SIG-M5 (cell line): ENCODE results near the gene SLIT1.

Experiments
- DNase-seq: peaks from one replicate; lab custom pipeline; 2025; lab: John Stamatoyannopoulos, UW

Gene SLIT1

DNA sequence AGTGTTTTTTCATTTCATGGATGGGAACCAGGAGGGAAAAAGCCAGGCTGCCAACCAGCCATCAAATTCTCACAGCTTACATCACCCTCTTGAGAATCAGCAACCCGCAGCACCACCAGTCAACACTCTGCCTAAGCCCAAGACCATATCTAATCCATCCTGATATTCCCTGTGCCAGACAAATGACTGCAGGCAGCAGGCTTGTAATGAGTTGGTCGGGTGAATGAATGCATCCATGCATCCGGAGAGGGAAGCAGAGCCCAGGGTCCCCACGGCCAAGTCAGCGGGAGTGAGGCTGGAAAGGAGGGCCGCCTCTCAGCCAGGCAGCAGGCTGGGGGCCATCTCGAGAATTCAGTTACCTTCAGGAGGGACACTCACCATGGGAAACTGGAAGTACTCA, 46.9 kb downstream of the SLIT1 start:
- no peak for DNase-seq

DNA sequence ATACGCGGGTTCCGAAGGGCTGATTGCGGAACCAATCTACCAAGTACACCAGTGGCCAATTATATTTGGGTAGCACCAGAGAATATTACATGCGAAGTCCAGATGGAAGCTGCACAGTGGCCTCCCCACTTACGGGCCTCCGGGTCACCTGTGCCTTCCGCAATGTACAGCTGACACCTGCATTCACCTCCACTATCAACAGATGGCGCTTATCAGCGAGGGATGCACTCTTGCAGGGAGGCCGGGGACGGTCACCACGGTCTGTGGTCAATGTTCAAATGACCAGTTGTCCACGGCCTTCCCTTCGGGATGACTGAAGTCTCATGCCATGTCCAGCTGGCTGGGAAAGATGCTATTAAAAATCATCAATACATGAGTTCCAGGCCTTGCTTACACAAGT, 47.6 kb downstream of the SLIT1 start:
- no peak for DNase-seq

- DNase-seq: no peak
Measured at GRCh38 chr10:97136756-97137155, 49.0 kb downstream of the SLIT1 start.

GRCh38 chr10:97135464-97135863, 50.3 kb downstream of the SLIT1 start:
- DNase-seq: no peak

GRCh38 chr10:97134983-97135382, 50.8 kb downstream of the SLIT1 start:
- DNase-seq: no peak

DNA sequence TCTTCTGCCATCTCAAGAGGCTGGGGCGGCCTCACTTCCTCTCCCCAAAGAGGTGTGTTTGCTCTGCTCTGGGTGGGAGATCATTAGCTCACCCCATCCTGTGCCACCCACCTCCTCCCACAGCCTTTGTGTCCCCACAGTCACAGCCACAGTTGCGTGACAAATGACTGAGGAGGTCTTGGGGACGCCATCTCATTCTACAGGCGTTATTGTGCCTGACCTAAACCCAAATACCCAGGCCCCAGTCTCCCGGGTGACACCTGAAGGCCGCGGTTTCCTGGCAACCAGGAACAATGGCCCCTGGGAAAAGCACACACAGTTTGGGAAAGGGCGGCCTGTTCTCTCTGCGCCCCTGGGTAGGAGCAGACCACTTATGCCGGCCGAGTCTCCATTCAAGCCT, 51.6 kb downstream of the SLIT1 start:
- DNase-seq: no peak

GRCh38 chr10:97132273-97132672, 53.5 kb downstream of the SLIT1 start:
- no peak for DNase-seq

DNA sequence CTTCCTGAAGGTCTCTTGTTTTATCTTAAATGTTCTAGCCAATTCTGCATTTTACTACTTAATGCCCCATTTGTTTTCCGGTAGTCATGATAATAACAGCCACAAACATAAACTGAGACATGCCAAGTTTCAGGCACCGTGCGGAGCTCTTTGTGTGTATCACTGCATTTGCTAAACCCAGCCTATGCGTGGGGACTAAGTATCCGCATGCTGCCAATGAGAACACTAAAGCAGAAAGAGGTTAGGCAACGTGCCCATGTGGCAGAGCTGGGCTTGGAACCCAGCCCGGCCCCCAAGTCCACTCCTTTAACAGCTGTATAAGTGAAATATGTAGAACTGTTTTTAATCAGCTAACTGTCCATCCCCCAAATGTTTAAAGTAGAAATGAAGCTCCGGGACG, 54.1 kb downstream of the SLIT1 start:
- no peak for DNase-seq

DNA sequence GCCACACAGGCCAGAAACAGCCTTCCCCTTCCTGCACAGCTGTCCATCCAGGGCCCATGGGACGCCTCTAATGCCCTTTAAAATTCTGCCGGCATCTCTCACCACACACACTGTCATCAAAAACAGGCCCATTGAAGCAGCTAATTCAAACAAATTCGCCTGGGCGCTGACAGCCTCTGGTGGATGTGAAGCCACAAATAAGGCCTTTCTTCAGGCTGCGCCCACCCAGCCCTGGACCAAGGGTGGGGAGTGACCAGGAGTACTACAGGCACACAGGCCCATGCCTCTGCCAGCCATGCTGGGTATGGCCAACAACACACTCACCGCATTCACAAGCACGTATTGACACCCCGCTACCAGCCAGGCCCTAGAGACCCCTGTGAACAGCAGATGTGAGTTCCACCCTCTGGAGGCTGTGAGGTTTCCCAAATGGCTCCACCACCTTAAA, 54.6 kb downstream of the SLIT1 start:
- no peak for DNase-seq

- no peak for DNase-seq
Measured at GRCh38 chr10:97129666-97130065, 56.1 kb downstream of the SLIT1 start.

DNA sequence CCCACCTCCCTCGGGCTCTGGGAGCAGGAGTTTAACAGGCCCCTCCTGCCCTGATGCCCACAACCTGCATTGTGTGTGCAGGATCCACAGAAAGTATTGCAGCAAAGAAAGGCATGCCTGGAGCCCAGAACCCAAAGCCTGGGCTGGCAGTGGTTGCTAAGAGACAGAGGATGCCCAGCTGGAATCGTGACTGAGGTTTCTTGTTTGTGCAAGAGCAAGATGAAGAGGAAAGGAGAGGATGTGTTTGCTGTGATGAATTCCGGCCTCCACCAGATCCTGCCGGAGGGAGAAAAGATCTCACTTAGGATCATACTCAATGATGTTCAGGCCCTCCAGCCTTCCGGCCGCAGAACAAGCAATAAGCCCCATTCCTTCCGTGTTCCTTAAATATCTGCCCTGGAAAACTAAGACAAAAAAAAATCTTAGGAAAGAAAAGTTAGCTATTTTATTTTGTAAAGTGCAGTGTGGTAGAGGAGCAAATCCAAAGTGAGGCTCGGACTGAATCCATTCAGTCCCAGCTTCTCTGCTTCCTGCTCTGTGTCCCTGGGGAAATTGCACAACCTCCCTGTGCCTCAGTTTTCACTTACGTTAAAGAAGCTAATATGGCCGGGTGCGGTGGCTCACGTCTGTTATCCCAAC, 57.1 kb downstream of the SLIT1 start:
- DNase-seq: no peak

- no peak for DNase-seq
Measured at GRCh38 chr10:97128039-97128492, 57.7 kb downstream of the SLIT1 start.

- DNase-seq: no peak
Measured at GRCh38 chr10:97127509-97127908, 58.2 kb downstream of the SLIT1 start.

- DNase-seq: no peak
Measured at GRCh38 chr10:97124211-97124610, 61.5 kb downstream of the SLIT1 start.

DNA sequence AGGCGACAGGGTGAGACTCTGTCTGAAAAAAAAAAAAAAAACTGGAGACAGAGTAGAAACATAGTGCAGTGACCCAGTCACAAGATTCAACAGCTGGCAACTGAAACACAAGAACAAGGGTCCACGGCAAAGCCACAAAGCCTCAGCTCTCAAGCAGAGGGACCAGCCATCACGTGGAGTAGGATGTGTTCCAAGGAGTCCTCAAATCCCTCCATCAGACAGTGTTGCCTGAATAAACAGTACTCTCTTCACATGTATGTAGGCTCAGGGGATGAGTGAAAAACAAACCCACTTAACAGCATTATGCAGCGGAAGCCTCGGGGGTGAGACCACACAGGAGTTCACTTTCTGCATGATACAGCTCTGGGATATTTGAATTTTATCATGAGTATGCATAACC, 62.0 kb downstream of the SLIT1 start:
- DNase-seq: no peak

DNA sequence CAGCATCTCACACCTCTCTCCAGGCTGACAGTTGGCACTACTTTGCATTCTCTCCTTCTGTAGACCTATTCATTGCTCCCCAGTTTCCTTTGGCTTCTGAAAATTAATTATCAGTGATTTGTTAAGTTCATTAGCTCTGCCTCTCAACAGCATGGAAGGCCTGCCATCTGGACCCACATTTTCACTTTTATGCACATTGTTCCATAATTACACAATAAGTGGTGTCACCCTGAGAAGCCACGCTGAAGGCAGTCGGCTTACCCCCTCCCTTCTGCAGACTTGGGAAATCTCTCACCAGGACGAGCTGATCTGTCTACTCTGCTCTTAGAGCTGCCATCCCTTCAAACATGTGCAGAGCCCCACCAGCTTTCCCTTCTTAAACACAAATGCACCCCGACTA, 64.7 kb downstream of the SLIT1 start:
- DNase-seq: no peak

DNA sequence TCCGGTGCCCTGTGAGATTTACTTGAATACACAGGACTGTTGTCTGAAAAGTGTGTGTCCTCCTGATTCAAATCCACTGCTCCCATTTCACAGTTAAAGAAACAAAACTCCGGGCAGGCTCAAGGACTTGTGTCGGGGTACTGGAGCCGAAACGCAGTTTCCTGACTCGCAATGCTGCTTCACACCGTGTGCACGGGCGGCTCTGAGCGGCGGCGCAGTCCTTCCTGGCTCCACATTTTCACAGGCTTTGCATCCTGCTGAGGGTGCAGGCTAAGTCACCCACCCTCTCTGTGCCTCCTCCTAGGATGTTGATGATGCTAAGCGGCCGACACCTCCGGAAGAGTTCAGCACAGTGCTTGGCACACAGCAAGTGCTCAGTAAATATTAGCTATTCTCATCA, 65.4 kb downstream of the SLIT1 start:
- DNase-seq: no peak

- no peak for DNase-seq
Measured at GRCh38 chr10:97119058-97119745, 66.6 kb downstream of the SLIT1 start.

GRCh38 chr10:97117372-97117771, 68.4 kb downstream of the SLIT1 start:
- no peak for DNase-seq

DNA sequence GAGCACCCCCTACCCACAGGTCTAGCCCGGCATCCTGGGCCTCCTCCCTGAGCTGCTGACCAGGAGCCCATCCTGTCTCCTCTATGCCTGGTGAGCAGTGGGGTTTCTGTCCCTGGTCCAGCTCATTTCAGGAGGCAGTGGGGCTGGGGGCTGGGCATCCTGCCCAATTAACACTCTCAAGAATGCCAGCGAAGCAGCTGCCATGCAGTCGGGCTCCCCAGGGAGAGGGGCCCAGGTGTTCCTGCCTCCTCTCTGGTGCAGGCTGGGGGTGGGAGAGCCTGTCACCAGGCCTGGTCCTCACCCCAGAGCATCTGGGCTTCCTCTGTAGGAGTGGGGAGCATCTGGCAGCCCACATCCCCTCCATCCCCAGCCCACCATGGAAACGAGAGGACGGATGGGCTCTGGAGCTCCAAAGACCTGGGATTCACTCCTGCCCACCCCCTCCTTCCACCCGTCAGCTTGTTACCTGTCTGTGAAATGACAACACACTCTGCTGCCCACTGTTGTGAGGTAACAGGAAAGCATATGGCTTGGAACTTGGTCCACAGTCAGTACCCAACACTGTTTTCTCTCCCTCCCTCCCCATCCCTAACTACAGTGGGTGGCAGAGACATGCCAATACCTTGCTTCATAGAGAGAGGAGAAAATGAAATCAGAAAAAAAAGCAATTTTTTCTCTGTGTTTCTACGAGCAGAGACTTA, 69.1 kb downstream of the SLIT1 start:
- DNase-seq: no peak

DNA sequence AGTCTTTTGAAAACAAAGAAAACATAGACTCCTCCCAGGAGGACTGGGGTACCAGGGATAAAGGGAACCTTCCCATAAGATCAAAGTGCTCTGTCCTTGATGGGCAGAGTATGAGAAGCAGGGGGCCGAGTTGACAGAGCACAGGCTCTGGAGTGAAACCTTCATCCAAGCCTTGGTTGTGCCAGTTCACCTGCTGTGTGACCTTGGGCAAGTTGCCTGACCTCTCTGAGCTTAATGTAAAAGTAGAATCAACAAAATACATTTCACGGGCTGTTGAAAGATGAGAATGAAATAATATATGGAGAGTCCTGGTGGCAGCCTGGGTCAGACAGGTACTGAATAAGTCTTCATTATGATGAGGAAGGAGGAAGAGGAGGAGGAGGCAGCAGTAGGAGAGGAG, 69.9 kb downstream of the SLIT1 start:
- no peak for DNase-seq

GRCh38 chr10:97111615-97112014, 74.1 kb downstream of the SLIT1 start:
- no peak for DNase-seq

- no peak for DNase-seq
Measured at GRCh38 chr10:97109547-97109946, 76.2 kb downstream of the SLIT1 start.
